HCT116 (cell line): Measurements from ENCODE around the gene CEACAM18.

Source experiments
- CEBPB ChIP-seq: IDR thresholded peaks from 2 replicates; pipeline ENCODE4 v1.6.1; 2012; ENCODE audit warnings: low read depth
- CTCF ChIP-seq, 3 experiments: fragments of 200-600 bp in 1 of 3; sonication (generic) in 1 of 3; IDR thresholded peaks in 2 of 3; conservative IDR thresholded peaks in 1 of 3; 2 replicates each; pipeline ENCODE4 v1.5.1; 2012 to 2017; ENCODE audit warnings: low read depth in 2 of 3, low read length in 2 of 3, antibody characterized with exemption in 1 of 3, borderline replicate concordance in 1 of 3, control low read depth in 1 of 3, mild to moderate bottlenecking in 1 of 3, mixed read lengths in 1 of 3, mixed run types in 1 of 3, moderate library complexity in 1 of 3; ENCODE audit not compliant: insufficient read depth in 1 of 3
- EGR1 ChIP-seq: IDR thresholded peaks from 2 replicates; pipeline ENCODE4 v1.6.1; 2012; ENCODE audit warnings: low read depth
- EZH2 ChIP-seq: fragments of 200-600 bp; sonication (generic); IDR thresholded peaks from 2 replicates; pipeline ENCODE4 v1.6.1; 2017; ENCODE audit warnings: antibody characterized with exemption, mixed run types
- EZH2phosphoT487 ChIP-seq: fragments of 200-600 bp; IDR thresholded peaks from 2 replicates; pipeline ENCODE4 v1.6.1; 2018; ENCODE audit warnings: antibody characterized with exemption, borderline replicate concordance
- JUND ChIP-seq: IDR thresholded peaks from 2 replicates; pipeline ENCODE4 v1.6.1; 2012
- MAX ChIP-seq: IDR thresholded peaks from 2 replicates; pipeline ENCODE4 v1.6.1; 2012
- POLR2A ChIP-seq: IDR thresholded peaks from 2 replicates; pipeline ENCODE4 v1.7.0; 2011; ENCODE audit warnings: borderline replicate concordance; ENCODE audit not compliant: insufficient read depth, insufficient read length; ENCODE audit errors: extremely low read depth
- POLR2AphosphoS5 ChIP-seq: IDR thresholded peaks from 2 replicates; pipeline ENCODE4 v1.6.1; 2011; ENCODE audit warnings: mild to moderate bottlenecking, low read depth, low read length, moderate library complexity
- RAD21 ChIP-seq: IDR thresholded peaks from 2 replicates; pipeline ENCODE4 v1.6.1; 2012; ENCODE audit warnings: low read depth, mild to moderate bottlenecking
- SRF ChIP-seq: IDR thresholded peaks from 2 replicates; pipeline ENCODE4 v1.6.1; 2012; ENCODE audit warnings: low read depth
- TCF7L2 ChIP-seq: IDR thresholded peaks from 2 replicates; pipeline ENCODE4 v1.7.0; 2011; ENCODE audit warnings: borderline replicate concordance, inconsistent platforms; ENCODE audit not compliant: insufficient read depth, insufficient read length; ENCODE audit errors: extremely low read depth
- YY1 ChIP-seq: IDR thresholded peaks from 2 replicates; pipeline ENCODE4 v1.6.1; 2011; ENCODE audit warnings: low read length, low read depth, moderate library complexity, mild to moderate bottlenecking; ENCODE audit not compliant: insufficient replicate concordance; ENCODE audit errors: extremely low read depth
- TF ChIP-seq, protein P1 (sequence below): IDR thresholded peaks from 2 replicates; pipeline ENCODE4 v1.6.1; 2012

GRCh38 chr19:51490676-51491075 is 12.3 kb downstream of the CEACAM18 start:
- TF ChIP-seq POLR2A = no peak
- no peak for TF ChIP-seq JUND
- TF ChIP-seq TCF7L2 = no peak
- no peak for TF ChIP-seq MAX
- no peak for TF ChIP-seq CTCF (IDR thresholded peaks at IDR 0.05 in 2 of 3, conservative IDR thresholded peaks at IDR 0.05 in 1 of 3; ENCODE audit: borderline replicate concordance in 1 of 3, insufficient read depth in 1 of 3, low read depth in 2 of 3, low read length in 2 of 3)
- TF ChIP-seq POLR2AphosphoS5 = no peak
- no peak for TF ChIP-seq EZH2phosphoT487
- no peak for TF ChIP-seq YY1
- TF ChIP-seq CEBPB = no peak
- no peak for TF ChIP-seq EGR1
- TF ChIP-seq, protein P1, sequence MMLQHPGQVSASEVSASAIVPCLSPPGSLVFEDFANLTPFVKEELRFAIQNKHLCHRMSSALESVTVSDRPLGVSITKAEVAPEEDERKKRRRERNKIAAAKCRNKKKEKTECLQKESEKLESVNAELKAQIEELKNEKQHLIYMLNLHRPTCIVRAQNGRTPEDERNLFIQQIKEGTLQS = no peak
- TF ChIP-seq SRF = no peak
- TF ChIP-seq EZH2 = no peak
- no peak for TF ChIP-seq RAD21
